A549 (cell line): Measurements from ENCODE around the gene CGB7. TPM values are rescaled to one million over a fixed set of nuclear protein-coding genes. Genes with fewer than 3 reads are reported as not detected.

Experiments used
- ATAC-seq, 2 experiments: fragments of 200-7000 bp in 1 of 2; fragments of >200 bp in 1 of 2; cut with Nextera tagmentation in 1 of 2; cut with Tn5 transposase in 1 of 2; 3 replicates each; pipeline versions ENCODE4 v1.8.0 to v1.9.1; 2018 to 2020; ENCODE audit warnings: mild to moderate bottlenecking in 1 of 2, moderate library complexity in 1 of 2
- CTCF ChIA-PET: fragments of 300-600 bp; sonication (Branson Sonifier 250); formaldehyde crosslinking; extraction: SDS; loops from one replicate; lab custom pipeline; 2021; ENCODE audit warnings: antibody characterized with exemption, inconsistent platforms; lab: Yijun Ruan, JAX
- POLR2A ChIA-PET: fragments of 350-600 bp; formaldehyde crosslinking; extraction: SDS; loops from one replicate; lab custom pipeline; 2021; ENCODE audit warnings: antibody characterized with exemption, inconsistent platforms; lab: Yijun Ruan, JAX
- DNase-seq, 2 experiments: peaks; one replicate each; pipeline versions ENCODE4 v3.0.0 to v3.0.0-alpha.2; 2011 to 2016; ENCODE audit warnings: low read depth in 1 of 2, low spot score in 1 of 2
- FAIRE-seq: peaks from 2 replicates; lab custom pipeline; 2011; peaks lifted over from hg19 to GRCh38; lab: Jason Lieb, UNC
- H3K27ac ChIP-seq, 2 experiments: fragments of >200 bp; sonication (Bioruptor Twin); formaldehyde crosslinking; 3 replicates each; pipeline ENCODE4 v1.5.1; 2016 to 2017
- H3K4me1 ChIP-seq: fragments of >200 bp; sonication (Bioruptor Twin); formaldehyde crosslinking; 3 replicates; pipeline ENCODE4 v1.6.1; 2016
- H3K4me2 ChIP-seq: fragments of >200 bp; sonication (Bioruptor Twin); formaldehyde crosslinking; 3 replicates; pipeline ENCODE4 v1.6.1; 2016
- H3K4me3 ChIP-seq: fragments of >200 bp; sonication (Bioruptor Twin); formaldehyde crosslinking; 3 replicates; pipeline ENCODE4 v1.5.1; 2016
- H3K9me3 ChIP-seq: fragments of >200 bp; sonication (Bioruptor Twin); formaldehyde crosslinking; 3 replicates; pipeline ENCODE4 v1.6.1; 2016
- BCL3 ChIP-seq: fragments of >200 bp; sonication (Bioruptor Twin); formaldehyde crosslinking; IDR thresholded peaks from 3 replicates; pipeline ENCODE4 v1.6.1; 2016
- CBX2 ChIP-seq: fragments of 200-600 bp; sonication (generic); IDR thresholded peaks from 2 replicates; pipeline ENCODE4 v1.6.1; 2016; ENCODE audit warnings: low read depth, mild to moderate bottlenecking, borderline replicate concordance
- CEBPB ChIP-seq, 2 experiments: fragments of >200 bp in 1 of 2; sonication (Bioruptor Twin) in 1 of 2; formaldehyde crosslinking in 1 of 2; IDR thresholded peaks; 2 replicates each; pipeline ENCODE4 v1.6.1; 2012 to 2016
- ELK1 ChIP-seq: fragments of 150-350 bp; IDR thresholded peaks from 2 replicates; pipeline ENCODE4 v1.6.1; 2014; ENCODE audit warnings: low read depth, mild to moderate bottlenecking, low read length
- FOSL2 ChIP-seq, 2 experiments: fragments of 450-650 bp in 1 of 2; fragments of >200 bp in 1 of 2; sonication (Bioruptor Twin) in 1 of 2; formaldehyde crosslinking; IDR thresholded peaks; 2 replicates each; pipeline versions ENCODE4 v1.5.0 to v1.6.1; 2016 to 2020; ENCODE audit warnings: mild to moderate bottlenecking in 1 of 2, moderate library complexity in 1 of 2
- FOXS1 ChIP-seq: fragments of 250-450 bp; sonication (Bioruptor Pico); IDR thresholded peaks from 2 replicates; pipeline ENCODE4 v1.5.0; 2020; ENCODE audit warnings: mild to moderate bottlenecking, moderate library complexity
- JUN ChIP-seq, 2 experiments: fragments of >200 bp; sonication (Bioruptor Twin); formaldehyde crosslinking; IDR thresholded peaks; 2 replicates in 1 of 2; 3 replicates in 1 of 2; pipeline ENCODE4 v1.6.1; 2016 to 2017
- KDM5A ChIP-seq: fragments of 200-600 bp; sonication (generic); IDR thresholded peaks from 2 replicates; pipeline ENCODE4 v1.6.1; 2016; ENCODE audit warnings: antibody characterized with exemption, mild to moderate bottlenecking
- MAFK ChIP-seq: fragments of 450-650 bp; IDR thresholded peaks from 2 replicates; pipeline ENCODE4 v1.6.1; 2014; ENCODE audit not compliant: partially characterized antibody
- MAZ ChIP-seq: fragments of 150-350 bp; IDR thresholded peaks from 2 replicates; pipeline ENCODE4 v1.6.1; 2014; ENCODE audit warnings: antibody characterized with exemption, low read depth, low read length, borderline replicate concordance
- NFE2L2 ChIP-seq: fragments of 150-350 bp; conservative IDR thresholded peaks from 2 replicates; pipeline ENCODE4 v1.6.1; 2014; ENCODE audit warnings: low read length
- PHF8 ChIP-seq: fragments of 200-600 bp; sonication (generic); IDR thresholded peaks from 2 replicates; pipeline ENCODE4 v1.6.1; 2016; ENCODE audit warnings: low read depth, mild to moderate bottlenecking, antibody characterized with exemption, moderate library complexity, borderline replicate concordance
- RARB ChIP-seq: fragments of 250-450 bp; sonication (Bioruptor Pico); IDR thresholded peaks from 2 replicates; pipeline ENCODE4 v1.8.0; 2021; ENCODE audit warnings: mild to moderate bottlenecking, moderate library complexity
- RCOR1 ChIP-seq: fragments of 150-350 bp; IDR thresholded peaks from 2 replicates; pipeline ENCODE4 v1.6.1; 2014; ENCODE audit warnings: antibody characterized with exemption, low read length, low read depth
- REST ChIP-seq: fragments of 200-600 bp; sonication (generic); IDR thresholded peaks from 2 replicates; pipeline ENCODE4 v1.6.1; 2016; ENCODE audit warnings: antibody characterized with exemption, mild to moderate bottlenecking, moderate library complexity
- RNF2 ChIP-seq: fragments of 200-600 bp; sonication (generic); IDR thresholded peaks from 2 replicates; pipeline ENCODE4 v1.6.1; 2016; ENCODE audit warnings: low read depth, mild to moderate bottlenecking, antibody characterized with exemption, moderate library complexity, borderline replicate concordance
- TFCP2L1 ChIP-seq: fragments of 250-450 bp; sonication (Bioruptor Pico); IDR thresholded peaks from 2 replicates; pipeline ENCODE4 v1.5.0; 2021; ENCODE audit warnings: mild to moderate bottlenecking
- USF2 ChIP-seq: fragments of 450-650 bp; IDR thresholded peaks from 2 replicates; pipeline ENCODE4 v1.6.1; 2014; ENCODE audit warnings: antibody characterized with exemption
- ZC3H11A ChIP-seq: fragments of 450-650 bp; IDR thresholded peaks from 2 replicates; pipeline ENCODE4 v1.6.1; 2014; ENCODE audit warnings: antibody characterized with exemption, mild to moderate bottlenecking
- WGBS: methylation state at CpG from one replicate; pipeline ENCODE4 v1.1.6; 2017; ENCODE audit errors: missing lambda C conversion rate; 5-methylcytosine and 5-hydroxymethylcytosine counted together
- polyA plus RNA-seq, 4 experiments: library from polyadenylated mRNA; depleted of rRNA in 3 of 4; stranded (reverse); fragments of >200 nt; fragmentation: RNase III in 1 of 4; extraction: RNeasy Plus Mini Kit Qiagen cat#74134 plus additional on column Dnase treatment in 1 of 4; gene quantifications; 2 replicates in 3 of 4; 3 replicates in 1 of 4; pipeline ENCODE4 v1.2.3, GENCODE V29; 2011 to 2017
- TF ChIP-seq, protein P1 (sequence below): IDR thresholded peaks from 2 replicates; pipeline ENCODE4 v1.6.1; 2012; ENCODE audit warnings: low read depth, borderline replicate concordance
- TF ChIP-seq, protein P2 (sequence below): IDR thresholded peaks from 2 replicates; pipeline ENCODE4 v1.6.1; 2012
- TF ChIP-seq, protein P3 (sequence below): fragments of 250-450 bp; sonication (Bioruptor Pico); IDR thresholded peaks from 2 replicates; pipeline ENCODE4 v1.5.0; 2021; ENCODE audit warnings: mild to moderate bottlenecking, moderate library complexity, borderline replicate concordance
- TF ChIP-seq, protein P4 (sequence below): fragments of >200 bp; sonication (Bioruptor Twin); formaldehyde crosslinking; IDR thresholded peaks from 2 replicates; pipeline ENCODE4 v1.6.1; 2016
- TF ChIP-seq, protein P5 (sequence below): IDR thresholded peaks from 2 replicates; pipeline ENCODE4 v1.6.1; 2012

CGB7 gene
- polyA plus RNA-seq, 2 of the 4 experiments (the other 2 are of a cell fraction): 0.56 to 0.79 TPM

GRCh38 chr19:49061445-49061844 lies 3.9 kb upstream of the CGB7 start:
- ChIA-PET POLR2A (interaction anchor here (0.7 kb wide), 1 partner anchor 8 kb away, joined by 3 read pairs; no protein-coding TSS in a partner anchor), CTCF (interaction anchor here (1.0 to 7.3 kb wide), 8 partner anchors 11 to 273 kb away, joined by 3 to 96 read pairs (median 8); partner anchors contain the start of genes GYS1, KCNA7 and RUVBL2)
- TF ChIP-seq RNF2: no peak
- no peak for TF ChIP-seq FOXS1 (CRISPR knock-in tag)
- TF ChIP-seq KDM5A: no peak
- TF ChIP-seq FOSL2 (IDR thresholded peaks at IDR 0.05): no peak
- TF ChIP-seq FOSL2 (CRISPR knock-in tag; IDR thresholded peaks at IDR 0.05): no peak
- no peak for TF ChIP-seq ZC3H11A
- TF ChIP-seq CBX2: no peak
- Histone ChIP-seq H3K4me2 (no peak overlapping the region), H3K9me3 (no peaks in the 10 kb centered on the region), H3K27ac (no peak overlapping the region), H3K4me1 (peaks cover 29% of the 10 kb centered on the region), H3K4me3 (no peak overlapping the region)
- DNase-seq: no peak
- WGBS: 94% methylated on average over 25 of the region's 25 CpGs
- no peak for ATAC-seq
- no peak for FAIRE-seq

DNA sequence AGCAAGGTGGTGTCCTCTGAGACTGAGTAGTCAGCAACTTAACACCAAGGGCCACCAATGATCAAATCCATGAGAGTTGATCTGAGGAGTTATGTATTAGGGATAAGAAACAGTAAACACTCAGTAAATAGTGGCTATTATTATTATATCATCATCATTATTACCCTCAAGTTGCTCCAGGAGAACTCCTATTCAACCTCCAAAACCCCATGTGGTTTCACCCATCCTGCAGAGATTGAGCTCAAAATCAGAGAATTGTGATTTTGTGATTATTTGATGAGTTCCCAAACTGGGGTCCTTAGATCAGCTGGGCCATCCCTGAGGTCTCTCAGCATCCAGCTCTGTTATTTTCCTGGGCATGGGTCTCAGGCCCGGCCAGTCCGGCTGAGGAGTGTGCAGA lies 3.5 kb upstream of the CGB7 start:
- POLR2A ChIA-PET: no interaction called here
- no peak for DNase-seq
- Histone ChIP-seq H3K4me3 (no peak overlapping the region), H3K4me1 (peaks cover 28% of the 10 kb centered on the region), H3K9me3 (no peaks in the 10 kb centered on the region), H3K27ac (no peak overlapping the region), H3K4me2 (no peak overlapping the region)
- peak; percentile 18 for FAIRE-seq
- ATAC-seq: no peak
- 100% methylated on average over 2 of the region's 2 CpGs for WGBS
- TF ChIP-seq RNF2 (no peak), NFE2L2 (no peak), BCL3 (no peak), CEBPB (IDR thresholded peaks at IDR 0.05) (no peak), JUN (IDR thresholded peaks at IDR 0.05) (no peak), MAFK (no peak), FOSL2 (IDR thresholded peaks at IDR 0.05) (no peak), FOSL2 (CRISPR knock-in tag; IDR thresholded peaks at IDR 0.05) (no peak), ELK1 (no peak), MAZ (no peak), REST (no peak), USF2 (no peak), PHF8 (no peak), RCOR1 (no peak), RARB (no peak), TFCP2L1 (no peak)
- TF ChIP-seq, protein P1, sequence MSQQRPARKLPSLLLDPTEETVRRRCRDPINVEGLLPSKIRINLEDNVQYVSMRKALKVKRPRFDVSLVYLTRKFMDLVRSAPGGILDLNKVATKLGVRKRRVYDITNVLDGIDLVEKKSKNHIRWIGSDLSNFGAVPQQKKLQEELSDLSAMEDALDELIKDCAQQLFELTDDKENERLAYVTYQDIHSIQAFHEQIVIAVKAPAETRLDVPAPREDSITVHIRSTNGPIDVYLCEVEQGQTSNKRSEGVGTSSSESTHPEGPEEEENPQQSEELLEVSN: no peak
- TF ChIP-seq, protein P2, sequence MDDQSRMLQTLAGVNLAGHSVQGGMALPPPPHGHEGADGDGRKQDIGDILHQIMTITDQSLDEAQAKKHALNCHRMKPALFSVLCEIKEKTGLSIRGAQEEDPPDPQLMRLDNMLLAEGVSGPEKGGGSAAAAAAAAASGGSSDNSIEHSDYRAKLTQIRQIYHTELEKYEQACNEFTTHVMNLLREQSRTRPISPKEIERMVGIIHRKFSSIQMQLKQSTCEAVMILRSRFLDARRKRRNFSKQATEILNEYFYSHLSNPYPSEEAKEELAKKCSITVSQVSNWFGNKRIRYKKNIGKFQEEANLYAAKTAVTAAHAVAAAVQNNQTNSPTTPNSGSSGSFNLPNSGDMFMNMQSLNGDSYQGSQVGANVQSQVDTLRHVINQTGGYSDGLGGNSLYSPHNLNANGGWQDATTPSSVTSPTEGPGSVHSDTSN: no peak
- TF ChIP-seq, protein P3, sequence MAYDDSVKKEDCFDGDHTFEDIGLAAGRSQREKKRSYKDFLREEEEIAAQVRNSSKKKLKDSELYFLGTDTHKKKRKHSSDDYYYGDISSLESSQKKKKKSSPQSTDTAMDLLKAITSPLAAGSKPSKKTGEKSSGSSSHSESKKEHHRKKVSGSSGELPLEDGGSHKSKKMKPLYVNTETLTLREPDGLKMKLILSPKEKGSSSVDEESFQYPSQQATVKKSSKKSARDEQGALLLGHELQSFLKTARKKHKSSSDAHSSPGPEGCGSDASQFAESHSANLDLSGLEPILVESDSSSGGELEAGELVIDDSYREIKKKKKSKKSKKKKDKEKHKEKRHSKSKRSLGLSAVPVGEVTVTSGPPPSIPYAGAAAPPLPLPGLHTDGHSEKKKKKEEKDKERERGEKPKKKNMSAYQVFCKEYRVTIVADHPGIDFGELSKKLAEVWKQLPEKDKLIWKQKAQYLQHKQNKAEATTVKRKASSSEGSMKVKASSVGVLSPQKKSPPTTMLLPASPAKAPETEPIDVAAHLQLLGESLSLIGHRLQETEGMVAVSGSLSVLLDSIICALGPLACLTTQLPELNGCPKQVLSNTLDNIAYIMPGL: no peak
- TF ChIP-seq, protein P4, sequence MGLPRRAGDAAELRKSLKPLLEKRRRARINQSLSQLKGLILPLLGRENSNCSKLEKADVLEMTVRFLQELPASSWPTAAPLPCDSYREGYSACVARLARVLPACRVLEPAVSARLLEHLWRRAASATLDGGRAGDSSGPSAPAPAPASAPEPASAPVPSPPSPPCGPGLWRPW: no peak
- TF ChIP-seq, protein P5, sequence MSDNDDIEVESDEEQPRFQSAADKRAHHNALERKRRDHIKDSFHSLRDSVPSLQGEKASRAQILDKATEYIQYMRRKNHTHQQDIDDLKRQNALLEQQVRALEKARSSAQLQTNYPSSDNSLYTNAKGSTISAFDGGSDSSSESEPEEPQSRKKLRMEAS: no peak
- CTCF ChIA-PET: interaction anchor here (0.9 to 7.3 kb wide), 11 partner anchors 12 to 273 kb away, joined by 3 to 96 read pairs (median 4); partner anchors contain the start of genes GYS1, KCNA7 and RUVBL2
